SK-N-SH (cell line): ENCODE data around the gene CCNL2. TPM values are rescaled to one million over a fixed set of nuclear protein-coding genes. Genes with fewer than 3 reads are reported as not detected.

Source experiments
- CTCF ChIA-PET: fragments of 300-600, 350-600 bp; formaldehyde crosslinking; extraction: SDS; loops from one replicate; lab custom pipeline; 2021; lab: Yijun Ruan, JAX
- POLR2A ChIA-PET: fragments of 350-600 bp; sonication (Branson Sonifier 250); formaldehyde crosslinking; extraction: SDS; loops from one replicate; lab custom pipeline; 2020; ENCODE audit warnings: antibody characterized with exemption, inconsistent platforms; lab: Yijun Ruan, JAX
- DNase-seq: peaks from one replicate; pipeline ENCODE4 v3.0.0; 2012
- H2AFZ ChIP-seq: fragments of 200-600 bp; sonication (generic); 2 replicates; pipeline ENCODE4 v1.8.1; 2016; ENCODE audit warnings: antibody characterized with exemption, mild to moderate bottlenecking, low read depth
- H3F3A ChIP-seq: fragments of 200-600 bp; sonication (generic); replicated peaks from 2 replicates; pipeline ENCODE3; 2016; ENCODE audit warnings: antibody characterized with exemption, mild to moderate bottlenecking; ENCODE audit not compliant: insufficient read depth
- H3K27ac ChIP-seq, 2 experiments: fragments of 200-500 bp in 1 of 2; fragments of 200-600 bp in 1 of 2; sonication (Bioruptor generic) in 1 of 2; sonication (generic), shearing (Covaris generic) in 1 of 2; 2 replicates each; pipeline versions ENCODE4 v1.5.1 to v1.6.1; 2014 to 2016; ENCODE audit warnings: low read depth in 2 of 2, inconsistent platforms in 1 of 2, low read length in 1 of 2, mild to moderate bottlenecking in 1 of 2, mixed read lengths in 1 of 2
- H3K27me3 ChIP-seq: fragments of 200-600 bp; sonication (generic), shearing (Covaris generic); 2 replicates; pipeline ENCODE4 v1.6.1; 2016; ENCODE audit warnings: mixed run types; ENCODE audit not compliant: insufficient read depth
- H3K36me3 ChIP-seq, 2 experiments: fragments of 200-500 bp in 1 of 2; fragments of 200-600 bp in 1 of 2; sonication (Bioruptor generic) in 1 of 2; sonication (generic) in 1 of 2; replicated peaks in 1 of 2; 2 replicates each; pipeline versions ENCODE3 to v1.5.1; 2014 to 2016; ENCODE audit warnings: low read length in 1 of 2, mild to moderate bottlenecking in 1 of 2; ENCODE audit not compliant: insufficient read depth in 2 of 2, control insufficient read depth in 1 of 2
- H3K4me1 ChIP-seq, 2 experiments: fragments of 200-500 bp in 1 of 2; fragments of 200-600 bp in 1 of 2; sonication (Bioruptor generic) in 1 of 2; sonication (generic), shearing (Covaris generic) in 1 of 2; 2 replicates each; pipeline versions ENCODE4 v1.5.1 to v1.6.1; 2014 to 2016; ENCODE audit warnings: low read depth in 1 of 2, low read length in 1 of 2, mixed run types in 1 of 2; ENCODE audit not compliant: insufficient read depth in 2 of 2, control insufficient read depth in 1 of 2
- H3K4me2 ChIP-seq: fragments of 200-600 bp; sonication (generic), shearing (Covaris generic); 2 replicates; pipeline ENCODE4 v1.6.1; 2017; ENCODE audit warnings: mixed run types
- H3K4me3 ChIP-seq, 2 experiments: fragments of 200-500 bp in 1 of 2; fragments of 200-600 bp in 1 of 2; sonication (Bioruptor generic) in 1 of 2; sonication (generic), shearing (Covaris generic) in 1 of 2; 2 replicates each; pipeline versions ENCODE4 v1.5.1 to v1.8.1; 2014 to 2016; ENCODE audit warnings: low read depth in 2 of 2, inconsistent platforms in 1 of 2, low read length in 1 of 2, mild to moderate bottlenecking in 1 of 2, mixed read lengths in 1 of 2, moderate library complexity in 1 of 2
- H3K79me2 ChIP-seq: fragments of 200-600 bp; sonication (generic); 2 replicates; pipeline ENCODE4 v1.8.1; 2017; ENCODE audit warnings: mild to moderate bottlenecking; ENCODE audit not compliant: insufficient read depth
- H3K9ac ChIP-seq: fragments of 200-600 bp; sonication (generic); 2 replicates; pipeline ENCODE4 v1.6.1; 2017; ENCODE audit warnings: mixed run types
- H3K9me2 ChIP-seq: fragments of 200-600 bp; sonication (generic); 2 replicates; pipeline ENCODE4 v1.6.1; 2017; ENCODE audit warnings: mixed run types
- H3K9me3 ChIP-seq: fragments of 200-600 bp; sonication (generic); 2 replicates; pipeline ENCODE4 v1.6.1; 2017; ENCODE audit warnings: mixed run types, mild to moderate bottlenecking, moderate library complexity
- H4K20me1 ChIP-seq: fragments of 200-600 bp; sonication (generic); 2 replicates; pipeline ENCODE4 v1.6.1; 2017; ENCODE audit warnings: mild to moderate bottlenecking, mixed run types; ENCODE audit not compliant: insufficient read depth
- CHD2 ChIP-seq: fragments of 150-350 bp; IDR thresholded peaks from 2 replicates; pipeline ENCODE4 v1.6.1; 2018; ENCODE audit warnings: low read length; ENCODE audit not compliant: partially characterized antibody
- EP300 ChIP-seq, 2 experiments: IDR thresholded peaks; 2 replicates each; pipeline versions ENCODE4 v1.4.0 to v1.6.1; 2012; ENCODE audit warnings: borderline replicate concordance in 1 of 2, low read depth in 1 of 2, low read length in 1 of 2
- FOSL2 ChIP-seq: IDR thresholded peaks from 2 replicates; pipeline ENCODE4 v1.4.0; 2012; ENCODE audit warnings: low read depth, mild to moderate bottlenecking, moderate library complexity, borderline replicate concordance
- FOXJ3 ChIP-seq: sonication (generic); formaldehyde crosslinking; IDR thresholded peaks from 2 replicates; pipeline ENCODE4 v1.5.1; 2020; ENCODE audit warnings: mild to moderate bottlenecking, missing genetic modification reagents
- GABPA ChIP-seq: IDR thresholded peaks from 2 replicates; pipeline ENCODE4 v1.4.0; 2012; ENCODE audit warnings: low read depth, mild to moderate bottlenecking
- JUND ChIP-seq: IDR thresholded peaks from 2 replicates; pipeline ENCODE4 v1.4.0; 2012
- MEF2A ChIP-seq: IDR thresholded peaks from 2 replicates; pipeline ENCODE4 v1.4.0; 2012; ENCODE audit warnings: low read depth, borderline replicate concordance
- MXI1 ChIP-seq: IDR thresholded peaks from 2 replicates; pipeline ENCODE4 v1.6.1; 2012; ENCODE audit warnings: mild to moderate bottlenecking, low read depth, low read length, improper control_type of control experiment
- RCOR1 ChIP-seq: fragments of 150-350 bp; IDR thresholded peaks from 2 replicates; pipeline ENCODE4 v1.6.1; 2017; ENCODE audit warnings: antibody characterized with exemption, low read length
- RFX5 ChIP-seq: IDR thresholded peaks from 2 replicates; pipeline ENCODE4 v1.6.1; 2012; ENCODE audit warnings: mild to moderate bottlenecking, improper control_type of control experiment, low read length
- SIN3A ChIP-seq: IDR thresholded peaks from 2 replicates; pipeline ENCODE4 v1.6.1; 2012; ENCODE audit warnings: low read depth, mild to moderate bottlenecking, low read length, moderate library complexity, borderline replicate concordance
- SMC3 ChIP-seq: IDR thresholded peaks from 2 replicates; pipeline ENCODE4 v1.6.1; 2012; ENCODE audit warnings: low read depth, low read length, improper control_type of control experiment
- YY1 ChIP-seq: IDR thresholded peaks from 2 replicates; pipeline ENCODE4 v1.4.0; 2012; ENCODE audit warnings: low read depth, mild to moderate bottlenecking
- WGBS: methylation state at CpG from one replicate; pipeline ENCODE4 v1.1.6; 2017; ENCODE audit warnings: low lambda C conversion rate; 5-methylcytosine and 5-hydroxymethylcytosine counted together
- polyA plus RNA-seq, 3 experiments: library from polyadenylated mRNA; depleted of rRNA; stranded (reverse); fragments of >200 nt; gene quantifications; 2 replicates each; pipeline ENCODE4 v1.2.3, GENCODE V29; 2012
- TF ChIP-seq, protein P1 (sequence below): IDR thresholded peaks from 2 replicates; pipeline ENCODE4; 2012
- TF ChIP-seq, protein P2 (sequence below): IDR thresholded peaks from 2 replicates; pipeline ENCODE4 v1.4.0; 2012; ENCODE audit warnings: low read depth, borderline replicate concordance
- TF ChIP-seq, protein P3 (sequence below): fragments of 200-600 bp; sonication (generic); IDR thresholded peaks from 2 replicates; pipeline ENCODE4 v1.6.1; 2017; ENCODE audit warnings: antibody characterized with exemption, mild to moderate bottlenecking, moderate library complexity
- TF ChIP-seq, protein P4 (sequence below): IDR thresholded peaks from 2 replicates; pipeline ENCODE4 v1.4.0; 2012; ENCODE audit warnings: low read depth
- TF ChIP-seq, protein P5 (sequence below): fragments of 150-350 bp; IDR thresholded peaks from 2 replicates; pipeline ENCODE4 v1.6.1; 2017; ENCODE audit warnings: antibody characterized with exemption, low read length, low read depth, borderline replicate concordance

The CCNL2 gene
- polyA plus RNA-seq, 1 of the 3 experiments (the other 2 are of a cell fraction): 362 TPM

DNA sequence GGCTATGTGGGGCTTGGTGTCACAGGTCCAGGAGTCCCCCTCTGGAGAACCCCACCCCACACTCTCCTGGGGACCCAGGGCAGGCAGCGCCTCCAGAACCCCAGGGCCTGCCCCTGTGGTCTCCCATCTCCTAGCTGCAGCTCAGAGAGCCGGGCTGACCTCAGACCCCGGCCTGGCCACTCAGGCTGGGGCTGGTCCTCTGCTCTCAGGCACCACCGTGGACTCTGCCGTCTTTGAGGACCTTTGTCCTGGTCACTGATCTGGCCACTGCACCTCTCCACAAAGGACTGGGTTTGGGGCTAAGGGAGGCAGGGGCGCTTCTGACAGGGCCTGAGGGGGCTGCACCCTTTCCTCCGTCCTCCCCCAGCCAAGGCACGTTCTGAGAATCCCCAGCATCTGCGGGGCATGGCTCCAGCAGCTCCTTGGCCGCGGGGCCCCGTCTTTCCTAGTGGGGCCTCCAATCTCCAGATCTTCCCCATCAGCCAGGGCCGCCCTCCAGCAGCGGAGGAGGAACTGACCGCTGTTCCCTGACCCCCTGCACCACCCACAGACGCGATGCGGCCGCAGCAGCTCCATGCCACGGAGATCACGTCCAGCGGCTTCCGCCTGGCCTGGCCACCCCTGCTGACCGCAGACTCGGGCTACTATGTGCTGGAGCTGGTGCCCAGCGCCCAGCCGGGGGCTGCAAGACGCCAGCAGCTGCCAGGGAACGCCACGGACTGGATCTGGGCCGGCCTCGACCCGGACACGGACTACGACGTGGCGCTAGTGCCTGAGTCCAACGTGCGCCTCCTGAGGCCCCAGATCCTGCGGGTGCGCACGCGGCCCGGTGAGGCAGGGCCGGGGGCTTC lies 39.6 kb upstream of the CCNL2 start:
- no peaks in the 10 kb centered on the region for H3K36me3 ChIP-seq
- DNase-seq: peak; percentile 32
- TF ChIP-seq FOSL2 (no peak), EP300 (IDR thresholded peaks at IDR 0.05; ENCODE audit: borderline replicate concordance in 1 of 2, low read depth in 1 of 2, low read length in 1 of 2) (no peak), SMC3 (no peak), RFX5 (no peak), SIN3A (no peak), JUND (no peak)
- TF ChIP-seq, protein P1, sequence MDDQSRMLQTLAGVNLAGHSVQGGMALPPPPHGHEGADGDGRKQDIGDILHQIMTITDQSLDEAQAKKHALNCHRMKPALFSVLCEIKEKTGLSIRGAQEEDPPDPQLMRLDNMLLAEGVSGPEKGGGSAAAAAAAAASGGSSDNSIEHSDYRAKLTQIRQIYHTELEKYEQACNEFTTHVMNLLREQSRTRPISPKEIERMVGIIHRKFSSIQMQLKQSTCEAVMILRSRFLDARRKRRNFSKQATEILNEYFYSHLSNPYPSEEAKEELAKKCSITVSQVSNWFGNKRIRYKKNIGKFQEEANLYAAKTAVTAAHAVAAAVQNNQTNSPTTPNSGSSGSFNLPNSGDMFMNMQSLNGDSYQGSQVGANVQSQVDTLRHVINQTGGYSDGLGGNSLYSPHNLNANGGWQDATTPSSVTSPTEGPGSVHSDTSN: no peak
- TF ChIP-seq, protein P2, sequence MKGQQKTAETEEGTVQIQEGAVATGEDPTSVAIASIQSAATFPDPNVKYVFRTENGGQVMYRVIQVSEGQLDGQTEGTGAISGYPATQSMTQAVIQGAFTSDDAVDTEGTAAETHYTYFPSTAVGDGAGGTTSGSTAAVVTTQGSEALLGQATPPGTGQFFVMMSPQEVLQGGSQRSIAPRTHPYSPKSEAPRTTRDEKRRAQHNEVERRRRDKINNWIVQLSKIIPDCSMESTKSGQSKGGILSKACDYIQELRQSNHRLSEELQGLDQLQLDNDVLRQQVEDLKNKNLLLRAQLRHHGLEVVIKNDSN: no peak
- TF ChIP-seq, protein P3, sequence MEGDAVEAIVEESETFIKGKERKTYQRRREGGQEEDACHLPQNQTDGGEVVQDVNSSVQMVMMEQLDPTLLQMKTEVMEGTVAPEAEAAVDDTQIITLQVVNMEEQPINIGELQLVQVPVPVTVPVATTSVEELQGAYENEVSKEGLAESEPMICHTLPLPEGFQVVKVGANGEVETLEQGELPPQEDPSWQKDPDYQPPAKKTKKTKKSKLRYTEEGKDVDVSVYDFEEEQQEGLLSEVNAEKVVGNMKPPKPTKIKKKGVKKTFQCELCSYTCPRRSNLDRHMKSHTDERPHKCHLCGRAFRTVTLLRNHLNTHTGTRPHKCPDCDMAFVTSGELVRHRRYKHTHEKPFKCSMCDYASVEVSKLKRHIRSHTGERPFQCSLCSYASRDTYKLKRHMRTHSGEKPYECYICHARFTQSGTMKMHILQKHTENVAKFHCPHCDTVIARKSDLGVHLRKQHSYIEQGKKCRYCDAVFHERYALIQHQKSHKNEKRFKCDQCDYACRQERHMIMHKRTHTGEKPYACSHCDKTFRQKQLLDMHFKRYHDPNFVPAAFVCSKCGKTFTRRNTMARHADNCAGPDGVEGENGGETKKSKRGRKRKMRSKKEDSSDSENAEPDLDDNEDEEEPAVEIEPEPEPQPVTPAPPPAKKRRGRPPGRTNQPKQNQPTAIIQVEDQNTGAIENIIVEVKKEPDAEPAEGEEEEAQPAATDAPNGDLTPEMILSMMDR: no peak
- TF ChIP-seq, protein P4, sequence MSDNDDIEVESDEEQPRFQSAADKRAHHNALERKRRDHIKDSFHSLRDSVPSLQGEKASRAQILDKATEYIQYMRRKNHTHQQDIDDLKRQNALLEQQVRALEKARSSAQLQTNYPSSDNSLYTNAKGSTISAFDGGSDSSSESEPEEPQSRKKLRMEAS: no peak
- H3K4me3 ChIP-seq: no peak overlapping the region
- no peak overlapping the region for H3K27ac ChIP-seq
- H3K9ac ChIP-seq: no peak overlapping the region
- H3K9me3 ChIP-seq: no peaks in the 10 kb centered on the region
- no peak overlapping the region for H3K4me2 ChIP-seq
- H4K20me1 ChIP-seq: no peaks in the 10 kb centered on the region
- H3K27me3 ChIP-seq: no peaks in the 10 kb centered on the region
- H2AFZ ChIP-seq: no peak overlapping the region
- ChIA-PET POLR2A (no interaction called here), CTCF (interaction anchor here (1.4 kb wide), 1 partner anchor 67 kb away, joined by 3 read pairs; no protein-coding TSS in a partner anchor)
- H3K4me1 ChIP-seq: peaks cover 0 to 13% of the 10 kb centered on the region in 2 experiments; a peak in 1 of 4 replicates
- no peaks in the 10 kb centered on the region for H3F3A ChIP-seq
- no peaks in the 10 kb centered on the region for H3K9me2 ChIP-seq
- 84% methylated on average over 14 of the region's 45 CpGs for WGBS
- H3K79me2 ChIP-seq: no peaks in the 10 kb centered on the region

DNA sequence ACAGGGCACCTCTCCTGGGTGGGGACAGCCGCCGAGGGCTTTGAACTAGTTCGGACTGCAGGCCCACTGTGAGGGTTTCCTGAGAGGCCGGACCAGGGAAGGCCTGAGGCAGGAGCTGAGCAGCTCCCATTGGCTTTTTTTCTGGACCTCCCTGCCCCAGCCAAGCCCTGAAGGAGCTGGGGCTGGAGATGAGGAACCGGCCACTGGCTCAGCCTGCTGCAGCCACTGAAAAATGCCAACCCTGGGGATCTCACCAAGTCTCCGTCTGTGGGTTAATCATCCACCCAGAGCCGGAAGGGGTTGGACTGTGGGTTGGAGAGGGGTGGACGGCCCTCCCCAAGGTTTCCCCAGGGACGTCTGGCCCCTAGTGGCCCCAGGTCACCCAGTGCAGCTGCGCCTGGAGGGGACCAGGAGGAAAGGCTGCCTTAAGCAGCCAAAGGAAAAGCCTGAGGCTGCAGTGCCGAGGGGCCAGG lies 38.8 kb upstream of the CCNL2 start:
- H3K27me3 ChIP-seq: no peaks in the 10 kb centered on the region
- H4K20me1 ChIP-seq: no peaks in the 10 kb centered on the region
- H3K9me3 ChIP-seq: no peaks in the 10 kb centered on the region
- no peaks in the 10 kb centered on the region for H3F3A ChIP-seq
- no peak overlapping the region for H3K4me2 ChIP-seq
- no peaks in the 10 kb centered on the region for H3K9me2 ChIP-seq
- peak; percentile 19 for DNase-seq
- 60% methylated on average over 6 of the region's 11 CpGs for WGBS
- H3K9ac ChIP-seq: no peak overlapping the region
- ChIA-PET POLR2A (no interaction called here), CTCF (interaction anchor here (1.4 kb wide), 1 partner anchor 68 kb away, joined by 3 read pairs; no protein-coding TSS in a partner anchor)
- peaks cover 0 to 16% of the 10 kb centered on the region in 2 experiments; a peak in 1 of 4 replicates for H3K4me1 ChIP-seq
- H3K27ac ChIP-seq: no peak overlapping the region
- no peak overlapping the region for H3K4me3 ChIP-seq
- H3K79me2 ChIP-seq: no peaks in the 10 kb centered on the region
- no peak overlapping the region for H2AFZ ChIP-seq
- no peaks in the 10 kb centered on the region for H3K36me3 ChIP-seq
- TF ChIP-seq MXI1 (no peak), GABPA (no peak), YY1 (no peak), RCOR1 (no peak), MEF2A (no peak), SMC3 (no peak), FOXJ3 (CRISPR knock-in tag) (no peak), CHD2 (no peak)
- TF ChIP-seq, protein P5, sequence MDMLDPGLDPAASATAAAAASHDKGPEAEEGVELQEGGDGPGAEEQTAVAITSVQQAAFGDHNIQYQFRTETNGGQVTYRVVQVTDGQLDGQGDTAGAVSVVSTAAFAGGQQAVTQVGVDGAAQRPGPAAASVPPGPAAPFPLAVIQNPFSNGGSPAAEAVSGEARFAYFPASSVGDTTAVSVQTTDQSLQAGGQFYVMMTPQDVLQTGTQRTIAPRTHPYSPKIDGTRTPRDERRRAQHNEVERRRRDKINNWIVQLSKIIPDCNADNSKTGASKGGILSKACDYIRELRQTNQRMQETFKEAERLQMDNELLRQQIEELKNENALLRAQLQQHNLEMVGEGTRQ: no peak
